ENCODE results near the gene SCN2B. TPM values are rescaled to one million over a fixed set of nuclear protein-coding genes. Genes with fewer than 3 reads are reported as not detected.

SCN2B gene
- total RNA-seq, result 0.16 TPM in 1 of 2 replicates, not detected in the other

GRCh38 chr11:118175993-118176777 is at the start of gene SCN2B:
TSS of gene SCN2B (minus strand) at chr11:118176639. CDS start at chr11:118176431, 208 bp downstream.

GRCh38 chr11:118224511-118225188 is 48.2 kb upstream of the SCN2B start, which contains the start of gene JAML:
TSS of gene JAML (minus strand) at chr11:118225011. CDS start at chr11:118214866, 10,145 bp downstream.

GRCh38 chr11:118152552-118153471 is 23.6 kb downstream of the SCN2B start, which contains the start of gene SCN4B:
TSS of gene SCN4B (minus strand) at chr11:118152823. CDS start at chr11:118152673, 150 bp downstream.

Other genes starting within 250 kb of the SCN2B start
- gene TMPRSS13, start 247.2 kb downstream of the SCN2B start, total RNA-seq, result not detected in 2 replicates
- not detected in 2 replicates for gene IL10RA, start 190.2 kb downstream of the SCN2B start, total RNA-seq
- not detected in 2 replicates for gene TMPRSS4, start 99.6 kb downstream of the SCN2B start, total RNA-seq
- gene SMIM35, start 89.7 kb downstream of the SCN2B start, total RNA-seq, result not detected in 2 replicates
- not detected in 2 replicates for gene SCN4B, start 23.8 kb downstream of the SCN2B start, total RNA-seq
- gene JAML, start 48.4 kb upstream of the SCN2B start, total RNA-seq, result not detected in 2 replicates
- 0.49 TPM in 1 of 2 replicates, not detected in the other for gene MPZL3, start 75.7 kb upstream of the SCN2B start, total RNA-seq
- 0.18 and 0.65 TPM in 2 replicates for gene MPZL2, start 87.7 kb upstream of the SCN2B start, total RNA-seq
- not detected in 2 replicates for gene CD3E, start 128.1 kb upstream of the SCN2B start, total RNA-seq
- not detected in 2 replicates for gene CD3D, start 166.1 kb upstream of the SCN2B start, total RNA-seq
- gene CD3G, start 167.7 kb upstream of the SCN2B start, total RNA-seq, result not detected in 2 replicates
- 31.8 and 36.5 TPM in 2 replicates for gene UBE4A, start 183.0 kb upstream of the SCN2B start, total RNA-seq
- gene ATP5MG, start 225.0 kb upstream of the SCN2B start, total RNA-seq, result 40.3 and 41.5 TPM in 2 replicates

Measured in cardiac atrium fibroblast (primary cell).